ENCODE data around the gene STK32C. TPM values are rescaled to one million over a fixed set of nuclear protein-coding genes. Genes with fewer than 3 reads are reported as not detected.
A peak's percentile ranks its signal among the peaks of the same experiment; 100 is the strongest.
"Not testable (repeated sequence)": the region's sequence is repeated elsewhere in the genome, so short reads cannot be mapped to it uniquely, and the experiment has no call there.

The STK32C gene
- total and polyA plus RNA-seq, 7 donors, result 3.6 to 11.7 (median 6.6) TPM

- Histone ChIP-seq H3K9me3 (no peaks in the 10 kb centered on the region), H3K27me3 (ENCODE audit: insufficient read depth in 3 of 3, low read length in 2 of 3) (no peaks in the 10 kb centered on the region), H3K36me3 (ENCODE audit: insufficient read depth in 1 of 2, low read depth in 1 of 2) (peaks cover 0 to 18% of the 10 kb centered on the region in 2 donors), H3K4me1 (no peaks in the 10 kb centered on the region), H3K4me3 (no peak overlapping the region), H3K27ac (no peak overlapping the region)
- DNase-seq, result no peak
- intact Hi-C loops (cut with DNase I), result no loop called here
- no peak for ATAC-seq
- no peak for TF ChIP-seq CTCF (IDR thresholded peaks at IDR 0.05)
- WGBS, 3 donors, result 85 to 91% (median 88%) methylated on average over 4 of the region's 4 CpGs
Measured at GRCh38 chr10:132341781-132342180, 34.0 kb upstream of the STK32C start.

- intact Hi-C loops (cut with DNase I), result no loop called here
- DNase-seq (no peak), ATAC-seq (no peak)
- Histone ChIP-seq H3K4me1 (no peaks in the 10 kb centered on the region), H3K27me3 (ENCODE audit: insufficient read depth in 3 of 3, low read length in 2 of 3) (no peaks in the 10 kb centered on the region), H3K36me3 (ENCODE audit: insufficient read depth in 1 of 2, low read depth in 1 of 2) (peaks cover 0 to 18% of the 10 kb centered on the region in 2 donors), H3K27ac (no peak overlapping the region), H3K4me3 (no peak overlapping the region), H3K9me3 (no peaks in the 10 kb centered on the region)
- no peak for TF ChIP-seq CTCF (IDR thresholded peaks at IDR 0.05)
- WGBS, 3 donors, result 94 to 95% (median 95%) methylated on average over 6 of the region's 6 CpGs
Measured at GRCh38 chr10:132341017-132341416, 33.3 kb upstream of the STK32C start.

- DNase-seq (no peak), ATAC-seq (no peak)
- no peak for TF ChIP-seq CTCF (IDR thresholded peaks at IDR 0.05)
- Histone ChIP-seq H3K27me3 (ENCODE audit: insufficient read depth in 3 of 3, low read length in 2 of 3) (no peaks in the 10 kb centered on the region), H3K27ac (no peak overlapping the region), H3K9me3 (no peaks in the 10 kb centered on the region), H3K36me3 (ENCODE audit: insufficient read depth in 1 of 2, low read depth in 1 of 2) (peaks cover 0 to 11% of the 10 kb centered on the region in 2 donors), H3K4me1 (no peaks in the 10 kb centered on the region), H3K4me3 (no peak overlapping the region)
- intact Hi-C loops (cut with DNase I), result no loop called here
- WGBS, 3 donors, result 84 to 88% (median 88%) methylated on average over 11 of the region's 11 CpGs
Measured at GRCh38 chr10:132339276-132339675, 31.5 kb upstream of the STK32C start.

GRCh38 chr10:132338876-132339275, 31.1 kb upstream of the STK32C start:
- ATAC-seq (no peak), DNase-seq (no peak)
- intact Hi-C loops (cut with DNase I), result no loop called here
- Histone ChIP-seq H3K9me3 (no peaks in the 10 kb centered on the region), H3K4me1 (no peaks in the 10 kb centered on the region), H3K4me3 (no peak overlapping the region), H3K27me3 (ENCODE audit: insufficient read depth in 3 of 3, low read length in 2 of 3) (no peaks in the 10 kb centered on the region), H3K36me3 (ENCODE audit: insufficient read depth in 1 of 2, low read depth in 1 of 2) (peaks cover 0 to 7% of the 10 kb centered on the region in 2 donors), H3K27ac (no peak overlapping the region)
- TF ChIP-seq CTCF (IDR thresholded peaks at IDR 0.05), result no peak
- WGBS, 3 donors, result 93 to 96% (median 95%) methylated on average over 10 of the region's 10 CpGs

GRCh38 chr10:132337854-132338253, 30.1 kb upstream of the STK32C start:
- H3K4me1 ChIP-seq; H3K9me3 ChIP-seq; intact Hi-C loops (cut with DNase I); H3K36me3 ChIP-seq (ENCODE audit: insufficient read depth in 1 of 2, low read depth in 1 of 2); ATAC-seq; H3K27me3 ChIP-seq (ENCODE audit: insufficient read depth in 3 of 3, low read length in 2 of 3); DNase-seq; H3K27ac ChIP-seq: not testable (repeated sequence)
- 96 to 98% (median 96%) methylated on average over 7 of the region's 7 CpGs for WGBS, 3 donors
- peak overlapping the region; percentile 54 for H3K4me3 ChIP-seq
